Brain microvascular endothelial cell (primary cell): ENCODE results near the gene C17orf75.
A peak's percentile ranks its signal among the peaks of the same experiment; 100 is the strongest.

Experiments used
- DNase-seq: peaks from one replicate; pipeline ENCODE4 v3.0.0-alpha.2; 2020
- H3K27ac ChIP-seq: fragments of 250-450 bp; sonication (Bioruptor Pico); 2 replicates; pipeline ENCODE4 v1.5.1; 2020; ENCODE audit warnings: mild to moderate bottlenecking, moderate library complexity
- H3K27me3 ChIP-seq: fragments of 250-450 bp; sonication (Bioruptor Pico); replicated peaks from 2 replicates; pipeline ENCODE4 v1.5.1; 2020; ENCODE audit warnings: mild to moderate bottlenecking
- H3K36me3 ChIP-seq: fragments of 250-450 bp; sonication (Bioruptor Pico); replicated peaks from 2 replicates; pipeline ENCODE4 v1.5.1; 2020; ENCODE audit warnings: mild to moderate bottlenecking
- H3K4me3 ChIP-seq: 2 replicates; pipeline ENCODE4 v1.5.1; 2011; ENCODE audit warnings: low read depth, mild to moderate bottlenecking, control low read depth, low read length, moderate library complexity
- CTCF ChIP-seq: IDR thresholded peaks from 2 replicates; pipeline ENCODE4 v1.5.1; 2011; ENCODE audit warnings: low read depth, mild to moderate bottlenecking, moderate library complexity, low read length, control low read depth, inconsistent platforms; ENCODE audit errors: missing control alignments
- in situ Hi-C: cut with HindIII; loops from 2 replicates; pipeline ENCODE4 v1.10.0; 2017; ENCODE audit warnings: low sequenced_read_pairs, low pct_ligation_motif_present

The C17orf75 gene

DNA sequence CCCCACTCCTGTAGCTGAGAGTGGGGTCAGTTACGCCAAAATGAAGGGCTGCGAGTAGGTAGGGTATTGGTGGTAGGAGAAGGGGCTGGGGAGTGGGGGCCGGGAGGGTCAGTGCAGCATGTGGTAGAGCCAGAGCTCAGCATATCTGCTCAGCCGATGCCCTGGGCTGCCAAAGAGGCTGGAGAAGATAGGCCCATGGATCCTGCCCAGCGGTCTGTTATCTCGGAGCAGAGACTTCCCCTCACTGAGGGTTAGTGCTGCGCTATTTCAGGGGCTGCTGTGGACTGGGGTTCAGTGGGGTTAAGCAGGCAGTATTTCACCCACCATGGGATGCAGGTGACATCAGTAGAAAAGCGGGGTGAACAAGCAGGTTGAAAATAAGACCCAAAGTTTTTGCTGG, 56.7 kb downstream of the C17orf75 start:
- Histone ChIP-seq H3K4me3 (no peak overlapping the region), H3K27me3 (no peaks in the 10 kb centered on the region), H3K36me3 (no peaks in the 10 kb centered on the region), H3K27ac (no peak overlapping the region)
- in situ Hi-C loops: no loop called here
- TF ChIP-seq CTCF: no peak
- no peak for DNase-seq

DNA sequence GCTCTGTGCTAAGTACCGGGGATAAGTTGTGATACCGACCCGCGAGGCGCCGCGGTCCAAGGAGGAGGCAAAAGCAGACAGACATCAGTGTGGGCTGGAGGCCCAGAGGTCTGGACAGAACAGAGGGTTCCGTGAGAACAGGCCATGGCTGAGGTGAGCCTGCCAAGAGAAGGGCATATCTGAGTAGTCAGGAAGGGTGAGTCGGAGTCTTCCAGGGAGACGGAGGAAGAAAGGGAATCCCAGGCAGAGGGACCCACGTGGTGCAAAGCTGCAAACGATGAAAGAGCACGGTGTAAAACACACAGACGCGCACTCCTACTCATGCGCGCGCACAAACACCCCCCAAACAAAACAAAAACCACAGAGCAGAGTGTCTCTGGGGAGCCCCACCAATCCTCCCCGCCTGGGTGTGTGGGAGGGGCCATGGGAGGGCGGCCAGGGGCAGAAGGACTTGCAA, 58.2 kb downstream of the C17orf75 start:
- peak; percentile 24 for DNase-seq
- no peak for TF ChIP-seq CTCF
- no peak overlapping the region for H3K4me3 ChIP-seq
- no peaks in the 10 kb centered on the region for H3K27me3 ChIP-seq
- in situ Hi-C loops: no loop called here
- no peaks in the 10 kb centered on the region for H3K36me3 ChIP-seq
- no peak overlapping the region for H3K27ac ChIP-seq

DNA sequence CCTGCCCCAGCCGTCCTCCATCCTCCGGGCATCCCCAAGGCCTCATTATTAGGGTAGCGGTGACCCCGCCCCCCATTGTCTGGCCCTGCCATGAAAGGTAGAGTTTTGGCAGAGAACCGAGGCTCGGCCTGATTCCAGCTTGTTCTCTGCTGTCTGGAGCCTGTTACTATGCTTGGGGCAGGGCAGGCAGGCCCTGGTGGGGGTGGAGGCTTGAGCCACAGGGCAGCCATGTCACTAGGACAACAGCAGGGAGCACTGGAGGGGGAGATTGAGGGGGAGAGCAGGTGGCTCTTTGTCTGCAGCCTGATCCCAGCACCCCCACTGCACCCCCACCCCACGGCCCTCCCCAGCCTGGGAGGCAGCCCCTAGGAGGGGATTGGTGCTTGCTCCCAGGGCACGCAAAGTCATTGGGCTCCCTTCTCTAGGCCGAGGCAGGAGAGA, 60.9 kb downstream of the C17orf75 start:
- Histone ChIP-seq H3K4me3 (no peak overlapping the region), H3K27me3 (no peaks in the 10 kb centered on the region), H3K36me3 (no peaks in the 10 kb centered on the region), H3K27ac (no peak overlapping the region)
- no peak for DNase-seq
- no peak for TF ChIP-seq CTCF
- in situ Hi-C loops: no loop called here

- DNase-seq: no peak
- Histone ChIP-seq H3K4me3 (no peak overlapping the region), H3K27ac (no peak overlapping the region), H3K27me3 (no peaks in the 10 kb centered on the region), H3K36me3 (no peaks in the 10 kb centered on the region)
- TF ChIP-seq CTCF: no peak
- in situ Hi-C loops: no loop called here
Observed at GRCh38 chr17:32279891-32280716, 61.9 kb downstream of the C17orf75 start.

DNA sequence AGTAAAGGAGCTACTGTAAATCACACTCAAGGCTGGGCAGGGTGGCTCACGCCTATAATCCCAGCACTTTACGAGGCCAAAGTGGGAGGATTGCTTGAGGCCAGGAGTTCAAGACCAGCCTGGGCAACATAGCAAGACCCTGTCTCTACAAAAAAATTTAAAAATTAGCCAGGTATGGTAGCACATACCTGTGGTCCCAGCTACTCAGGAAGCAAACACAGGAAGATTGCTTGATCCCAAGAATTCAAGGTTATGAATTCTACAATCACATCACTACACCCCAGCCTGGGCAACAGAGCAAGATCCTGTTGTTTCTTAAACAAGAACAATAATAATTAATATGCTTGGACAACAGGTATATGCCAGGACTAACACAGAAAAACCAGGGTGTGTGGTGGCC, 63.2 kb downstream of the C17orf75 start:
- Histone ChIP-seq H3K27me3 (no peaks in the 10 kb centered on the region), H3K36me3 (no peaks in the 10 kb centered on the region), H3K4me3 (no peak overlapping the region), H3K27ac (no peak overlapping the region)
- DNase-seq: no peak
- in situ Hi-C loops: no loop called here
- TF ChIP-seq CTCF: no peak
